Measurements from ENCODE around the gene EXOC4.
"Not testable (repeated sequence)": the region's sequence is repeated elsewhere in the genome, so short reads cannot be mapped to it uniquely, and the experiment has no call there.

EXOC4 gene

GRCh38 chr7:134062460-134062859 is 809.6 kb downstream of the EXOC4 start:
- DNase-seq = no peak

- no peak for DNase-seq
These were observed 812.5 kb downstream of the EXOC4 start for GRCh38 chr7:134065415-134065814.

GRCh38 chr7:134067164-134067563 is 814.3 kb downstream of the EXOC4 start:
- no peak for DNase-seq

GRCh38 chr7:134068670-134069069 is 815.8 kb downstream of the EXOC4 start:
- DNase-seq = no peak

- DNase-seq = no peak
These were observed 816.3 kb downstream of the EXOC4 start for GRCh38 chr7:134069187-134069586.

- DNase-seq = no peak
These were observed 817.8 kb downstream of the EXOC4 start for GRCh38 chr7:134070673-134071072.

DNA sequence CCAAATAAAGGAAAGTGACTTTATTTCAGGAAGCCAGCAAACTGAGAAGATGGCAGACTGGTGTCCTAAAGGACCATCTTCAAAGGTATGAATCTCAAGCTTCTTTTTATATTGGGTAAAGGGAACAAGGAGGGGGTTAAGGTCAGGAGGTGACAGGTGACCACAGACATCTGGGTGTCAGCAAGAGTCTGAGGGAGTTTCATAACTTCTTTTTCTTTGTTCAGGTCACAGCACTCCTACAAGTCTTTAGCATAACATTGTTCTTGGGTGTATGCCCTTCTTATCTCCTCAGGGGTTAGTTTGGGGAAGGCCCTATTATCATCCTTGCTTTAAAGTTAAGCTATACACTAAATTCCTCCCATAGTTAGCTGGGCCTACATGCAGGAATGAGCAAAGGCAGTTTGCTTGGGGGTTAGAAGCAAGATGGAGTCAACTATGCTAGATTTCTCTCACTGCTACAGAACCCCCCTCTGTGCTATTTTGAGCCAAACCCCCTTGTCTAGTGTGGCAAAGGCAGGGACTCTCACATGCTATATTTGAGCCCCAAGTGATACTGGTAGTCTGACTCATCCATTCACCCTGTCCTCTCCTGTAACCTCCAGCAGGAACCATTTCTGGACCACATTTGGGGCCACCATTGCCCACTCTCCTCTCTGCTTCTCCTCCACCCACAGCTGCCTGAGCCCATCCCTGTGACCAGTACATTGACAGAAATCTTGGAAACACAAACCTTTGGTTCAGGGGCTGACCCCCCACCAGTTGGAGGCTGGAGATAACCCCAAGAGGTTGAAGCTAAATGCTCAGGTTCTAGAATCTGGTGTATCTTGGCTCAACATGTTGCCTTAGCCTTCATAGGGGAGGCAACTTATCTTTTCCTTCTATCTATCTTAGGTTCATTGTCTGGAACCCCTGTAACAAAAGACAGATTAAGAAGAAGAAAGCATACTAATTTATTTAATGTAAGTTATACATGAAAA is 818.8 kb downstream of the EXOC4 start:
- DNase-seq = no peak

DNA sequence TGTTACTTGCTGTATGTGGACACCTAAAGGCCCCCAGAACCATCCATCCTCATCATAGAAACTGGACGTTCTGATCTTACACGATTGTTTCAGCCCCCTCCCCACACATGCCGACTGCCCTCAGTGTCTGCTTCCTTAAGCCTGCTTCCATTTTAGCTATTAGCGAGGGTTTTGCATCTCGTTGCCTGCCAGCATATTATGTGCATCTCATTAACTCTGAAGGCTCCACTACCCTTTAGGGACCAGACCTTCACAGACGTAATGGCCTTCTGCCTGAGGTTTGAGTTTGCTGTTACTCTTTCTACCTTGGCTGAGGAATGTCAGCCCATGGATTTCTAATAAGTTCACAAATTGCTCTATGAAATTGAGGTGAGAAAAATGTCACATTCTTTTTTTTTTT is 820.4 kb downstream of the EXOC4 start:
- no peak for DNase-seq

DNA sequence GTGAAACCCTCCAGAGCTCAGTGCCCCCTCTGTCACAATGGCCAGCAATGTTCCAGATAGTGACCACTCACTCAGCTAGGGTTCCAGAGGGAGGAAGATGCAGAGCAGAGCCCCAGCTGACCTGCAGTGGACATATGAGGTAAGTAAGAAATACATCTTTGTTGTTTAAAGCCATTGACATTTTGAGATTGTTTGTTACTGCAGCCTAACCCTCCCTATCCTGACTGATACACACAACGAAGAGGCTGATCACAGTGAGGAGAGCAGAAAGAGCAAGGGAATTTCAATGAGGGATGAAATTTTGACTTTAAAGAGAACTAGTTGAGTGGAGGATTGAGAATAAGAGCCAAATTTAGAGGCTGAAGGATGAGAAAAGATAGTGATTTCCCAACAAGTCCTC is 822.9 kb downstream of the EXOC4 start:
- DNase-seq = no peak

DNA sequence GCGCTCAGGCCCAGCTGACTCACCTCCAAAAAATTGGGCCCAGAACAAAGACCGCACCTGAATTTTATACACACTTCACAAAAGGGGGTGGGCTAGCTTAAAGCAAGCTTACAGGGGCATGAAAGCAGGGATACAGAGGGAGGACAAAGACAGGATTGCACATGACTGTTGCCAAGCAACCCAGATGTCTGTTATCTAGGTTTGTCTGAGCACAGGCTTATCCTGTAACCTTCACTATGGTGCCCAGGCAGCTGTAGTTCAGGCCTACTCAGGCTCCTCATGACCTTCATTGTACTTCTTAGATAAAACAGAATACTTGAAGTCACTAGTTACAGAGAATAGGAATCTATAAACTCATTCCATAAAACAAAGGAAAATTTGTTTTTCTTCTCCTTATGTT is 824.7 kb downstream of the EXOC4 start:
- not testable (repeated sequence) for DNase-seq

GRCh38 chr7:134078991-134079390 is 826.1 kb downstream of the EXOC4 start:
- DNase-seq = no peak

GRCh38 chr7:134081695-134082094 is 828.8 kb downstream of the EXOC4 start:
- DNase-seq = no peak

- DNase-seq = no peak
These were observed 831.0 kb downstream of the EXOC4 start for GRCh38 chr7:134083766-134084487.

DNA sequence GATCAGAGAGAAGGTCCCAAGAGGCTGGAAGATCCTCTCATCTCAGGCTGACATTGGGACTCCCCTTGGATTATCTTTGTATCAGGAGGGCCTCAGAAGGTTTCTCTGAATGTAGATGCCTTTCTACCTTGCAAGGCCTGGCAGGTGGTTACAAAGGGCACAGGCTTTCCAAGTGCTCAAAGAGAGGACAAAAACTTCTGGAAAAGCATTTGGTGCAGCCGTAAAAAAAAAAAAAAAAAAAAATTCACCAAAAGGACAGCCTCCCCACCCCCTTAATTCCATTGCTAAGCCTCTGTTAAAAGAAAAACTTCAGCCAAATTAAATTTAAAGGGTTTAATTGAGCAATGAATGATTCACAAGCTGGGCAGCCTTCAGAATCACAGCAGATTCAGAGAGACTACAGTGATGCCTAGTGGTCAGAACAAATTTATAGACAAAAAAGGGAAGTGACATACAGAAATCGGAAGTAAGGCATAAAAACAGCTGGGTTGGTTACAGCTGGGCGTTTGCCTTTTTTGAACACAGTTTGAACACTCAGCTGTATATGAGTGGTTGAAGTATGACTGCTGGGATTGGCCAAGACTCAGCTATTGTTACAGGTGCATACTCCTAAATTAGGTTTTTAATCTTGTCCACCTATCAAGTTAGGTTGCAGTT is 831.7 kb downstream of the EXOC4 start:
- no peak for DNase-seq

GRCh38 chr7:134085311-134085710 is 832.4 kb downstream of the EXOC4 start:
- no peak for DNase-seq

DNA sequence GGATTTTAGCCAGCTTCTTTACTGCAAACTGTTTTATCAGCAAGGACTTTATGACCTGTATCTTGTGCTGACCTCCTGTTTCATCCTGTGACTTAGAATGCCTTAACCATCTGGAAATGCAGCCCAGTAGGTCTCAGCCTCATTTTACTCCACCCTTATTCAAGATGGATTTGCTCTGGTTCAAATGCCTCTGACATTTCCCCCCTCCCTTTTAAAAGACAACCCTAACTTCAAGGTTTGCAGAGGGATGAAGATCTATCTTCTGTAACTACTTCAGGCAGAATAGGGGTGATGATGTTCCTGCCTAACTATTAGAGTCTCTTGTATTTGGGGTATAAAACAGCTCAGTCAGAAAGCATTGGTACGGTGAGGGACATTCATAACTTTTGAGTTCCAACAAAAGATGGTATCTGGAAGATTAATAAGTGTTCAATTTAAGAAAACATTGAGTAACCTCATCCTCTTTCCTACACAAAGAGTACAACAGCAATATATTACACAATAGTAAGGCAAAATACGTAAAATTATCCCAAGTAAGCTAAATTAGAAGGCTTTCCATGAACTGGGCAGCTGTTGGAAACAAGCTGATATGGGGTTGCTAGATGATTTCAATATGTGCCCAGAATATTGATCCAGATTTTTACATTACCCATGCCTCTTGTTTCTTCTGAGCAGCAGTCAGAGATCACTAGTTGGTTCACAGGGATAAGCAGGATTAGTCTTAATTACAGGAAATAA is 834.3 kb downstream of the EXOC4 start:
- DNase-seq = no peak

DNA sequence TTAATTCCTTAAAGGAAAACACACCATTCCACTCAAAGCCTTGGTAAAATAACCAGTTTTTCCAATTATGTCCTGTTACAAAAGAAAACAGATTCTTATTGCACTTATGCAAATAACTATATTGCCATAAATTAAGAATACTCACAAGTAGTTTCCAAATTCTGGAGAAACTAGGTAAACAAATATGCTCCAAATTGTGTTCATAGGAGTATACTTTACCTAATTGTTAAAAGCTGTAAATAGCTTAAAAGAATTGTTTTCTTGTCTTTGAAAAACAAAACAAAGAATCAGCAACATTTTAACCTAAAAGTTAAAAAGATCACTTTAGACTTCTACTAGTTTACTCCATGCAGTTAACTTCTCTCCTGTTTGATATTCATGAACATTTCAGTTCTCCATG is 835.3 kb downstream of the EXOC4 start:
- no peak for DNase-seq

DNA sequence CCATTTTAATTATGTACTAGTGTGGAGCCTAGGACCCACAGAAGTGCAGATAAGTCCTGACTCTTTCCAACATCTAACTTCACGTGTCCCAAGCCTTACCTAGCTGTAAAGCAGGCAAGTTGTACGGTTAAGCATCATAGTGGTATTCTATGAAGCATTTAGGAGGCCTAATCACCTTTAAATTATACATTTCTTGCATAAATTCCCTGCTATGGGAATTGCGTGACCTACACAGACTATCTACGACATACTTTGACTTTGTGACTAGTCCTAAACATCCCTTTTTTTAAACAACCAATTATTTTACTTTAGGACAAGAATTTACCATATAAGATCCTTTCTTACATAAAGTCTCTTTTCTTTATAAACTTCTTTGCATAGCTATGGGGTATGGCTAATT is 836.6 kb downstream of the EXOC4 start:
- no peak for DNase-seq

DNA sequence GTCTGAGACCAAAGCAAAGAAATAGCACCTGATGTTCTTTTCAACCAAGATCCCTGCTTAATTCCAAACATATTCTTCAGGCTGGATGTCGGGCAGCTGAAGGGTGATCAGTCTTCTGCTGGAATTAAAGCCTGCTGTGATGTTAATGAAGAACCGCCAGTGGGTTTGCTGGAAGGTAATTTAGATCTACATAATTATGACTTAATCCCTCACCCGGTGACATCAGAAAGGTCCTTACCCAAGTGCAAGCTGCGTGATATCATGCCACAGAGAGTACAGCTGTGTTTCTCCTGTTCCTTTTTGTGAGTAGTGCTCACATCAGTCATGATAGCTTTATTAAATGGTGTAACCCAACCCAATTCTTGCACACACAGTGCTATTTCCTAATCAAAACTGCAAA is 845.2 kb downstream of the EXOC4 start:
- no peak for DNase-seq

DNA sequence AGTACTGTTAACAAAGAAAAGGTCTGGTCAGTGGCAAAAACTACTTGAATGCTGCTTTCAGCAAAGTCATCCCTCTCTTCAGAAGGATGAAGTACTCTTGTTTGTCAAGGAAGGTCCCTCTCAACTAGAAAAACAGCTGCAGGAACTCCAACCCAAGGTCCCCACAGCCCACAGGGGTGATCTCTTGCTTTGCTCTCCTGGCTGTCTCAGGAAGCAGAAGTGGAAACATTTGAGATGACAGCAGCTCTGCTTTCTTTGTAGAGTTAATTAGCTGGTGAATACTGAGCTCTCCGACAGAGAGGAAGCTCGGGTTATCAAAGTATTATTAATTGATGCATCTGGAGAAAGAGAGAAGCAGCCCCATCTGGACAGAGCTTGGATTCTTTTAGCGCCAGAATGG is 848.8 kb downstream of the EXOC4 start:
- DNase-seq = no peak

DNA sequence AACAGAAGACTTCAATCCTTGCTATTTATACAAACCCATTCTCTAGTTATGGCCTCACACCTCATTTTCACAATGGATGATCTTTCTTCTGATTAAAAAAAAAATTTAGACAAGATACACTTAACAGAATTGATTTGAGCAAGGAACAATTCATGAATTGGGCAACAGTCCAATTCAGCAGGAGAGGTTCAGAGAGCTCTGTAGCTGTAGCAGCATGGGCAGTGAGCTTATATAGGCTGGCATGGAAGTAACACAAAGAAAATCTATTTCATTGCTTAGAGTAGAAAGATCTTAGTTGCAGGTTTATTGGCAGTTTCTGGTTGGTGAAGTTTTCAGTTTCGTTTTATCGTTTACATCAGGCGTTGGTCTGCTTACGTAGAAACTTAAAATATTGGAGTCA is 851.3 kb downstream of the EXOC4 start:
- no peak for DNase-seq

DNA sequence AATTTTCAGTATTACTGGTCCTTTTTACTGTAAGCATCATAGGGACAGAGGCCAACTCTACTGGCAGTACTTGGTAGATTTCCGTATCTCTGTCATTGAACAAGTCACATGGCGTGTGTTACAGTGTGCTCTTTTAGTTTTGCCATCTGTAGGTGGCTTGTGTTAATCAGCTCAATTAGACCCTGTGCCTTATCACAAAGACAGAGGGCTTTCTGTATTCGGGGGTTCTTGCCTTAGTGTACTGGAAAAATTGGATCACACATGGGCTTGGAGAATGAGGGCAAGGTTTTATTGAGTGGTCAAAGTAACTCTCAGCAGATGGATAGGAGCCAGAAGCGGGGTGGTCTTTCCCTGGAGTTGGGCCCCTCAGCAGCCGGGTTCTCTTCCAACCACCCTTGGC is 853.0 kb downstream of the EXOC4 start:
- DNase-seq = no peak

GRCh38 chr7:134108802-134109201 is 855.9 kb downstream of the EXOC4 start:
- DNase-seq = no peak

Data from kidney glomerular epithelial cell (primary cell).